HG03460 (cell line): ENCODE measurements around the gene TOMM7.
"Not testable (repeated sequence)": the region's sequence is repeated elsewhere in the genome, so short reads cannot be mapped to it uniquely, and the experiment has no call there.

Source experiments
- ATAC-seq: cut with Tn5 transposase; IDR thresholded peaks from one replicate; pipeline ENCODE4 v1.9.1; 2021; ENCODE audit not compliant: unreplicated experiment

TOMM7 gene

GRCh38 chr7:22826593-22826992, 3.9 kb upstream of the TOMM7 start:
- ATAC-seq = no peak

- ATAC-seq = no peak
Observed at GRCh38 chr7:22824760-22825159, 2.1 kb upstream of the TOMM7 start.

GRCh38 chr7:22823142-22823497, 471 bp upstream of the TOMM7 start:
- no peak for ATAC-seq

- ATAC-seq = no peak
Observed at GRCh38 chr7:22821702-22822485, 755 bp downstream of the TOMM7 start.

DNA sequence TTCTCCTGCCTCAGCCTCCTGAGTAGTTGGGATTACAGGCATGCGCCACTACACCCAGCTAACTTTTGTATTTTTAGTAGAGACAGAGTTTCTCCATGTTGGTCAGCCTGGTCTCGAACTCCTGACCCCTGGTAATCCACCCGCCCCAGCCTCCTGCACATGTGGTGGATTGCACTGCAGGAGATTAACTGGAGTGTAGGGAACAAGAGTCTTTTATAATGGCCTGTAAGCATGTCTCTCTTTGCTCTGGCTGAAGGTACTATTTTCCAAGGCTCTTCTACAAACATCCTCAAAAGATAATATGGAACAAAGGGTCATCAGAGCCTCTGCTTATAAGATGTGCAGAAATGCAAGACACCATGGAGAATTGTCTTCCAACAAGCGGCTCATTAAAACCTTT, 3.2 kb downstream of the TOMM7 start:
- ATAC-seq = no peak

DNA sequence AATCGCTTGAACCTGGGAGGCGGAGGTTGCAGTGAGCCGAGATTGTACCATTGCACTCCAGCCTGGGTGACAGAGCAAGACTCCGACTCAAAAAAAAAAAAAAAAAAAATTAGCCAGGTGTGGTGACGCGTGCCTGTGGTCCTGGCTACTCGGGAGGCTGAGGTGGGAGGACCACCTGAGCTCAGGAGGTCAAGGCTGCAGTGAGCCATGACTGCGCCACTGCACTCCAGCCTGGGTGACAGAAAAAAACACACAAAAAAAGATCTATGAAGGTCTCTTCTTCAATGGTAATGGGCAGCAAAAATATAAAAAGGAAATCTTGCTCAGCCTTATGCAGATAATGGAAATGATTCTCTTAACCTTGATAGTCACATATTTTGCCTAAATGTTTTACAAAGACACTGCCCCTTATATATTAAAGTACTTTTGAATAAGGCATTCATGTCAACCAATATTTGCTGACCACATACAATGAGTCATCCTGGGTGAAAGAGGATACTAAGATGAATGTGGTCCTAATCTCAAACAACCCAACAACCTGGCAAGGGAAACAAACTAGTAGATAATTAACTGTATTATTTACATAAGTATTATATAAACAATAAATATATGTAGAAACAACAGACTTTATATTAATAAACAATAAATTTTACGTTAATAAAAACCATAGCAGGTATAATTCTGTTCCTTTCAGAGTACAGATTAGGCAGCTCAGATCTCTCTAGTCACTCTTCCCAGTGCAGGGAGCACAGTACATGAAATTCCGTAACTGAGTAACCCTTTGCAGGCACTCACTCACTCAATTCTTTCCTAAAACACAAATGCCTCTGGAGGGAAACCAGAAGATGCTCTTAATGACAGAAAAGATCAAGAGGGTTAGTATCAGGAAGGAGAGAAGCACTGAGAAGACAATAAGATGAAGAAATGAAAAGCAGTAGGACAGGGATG, 8.1 kb downstream of the TOMM7 start:
- no peak for ATAC-seq

DNA sequence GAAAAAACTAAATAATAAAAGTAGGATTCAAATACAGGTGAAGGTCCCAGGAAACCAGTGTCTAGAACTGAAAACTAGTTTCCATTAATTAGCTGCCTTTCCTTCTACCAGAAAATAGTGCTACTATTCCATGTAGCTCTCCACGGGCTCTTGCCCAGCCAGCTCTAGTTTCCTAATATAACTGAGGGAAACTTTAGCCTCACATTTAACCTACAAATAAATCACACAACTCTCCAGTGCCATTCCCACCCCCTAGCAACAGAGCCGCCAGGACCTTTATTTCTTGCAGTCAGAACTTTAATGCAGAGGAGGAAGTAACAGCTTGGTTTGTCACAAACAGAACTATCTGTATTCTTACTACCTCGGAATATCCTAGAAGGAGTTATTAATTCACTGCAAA, 10.3 kb downstream of the TOMM7 start:
- no peak for ATAC-seq

DNA sequence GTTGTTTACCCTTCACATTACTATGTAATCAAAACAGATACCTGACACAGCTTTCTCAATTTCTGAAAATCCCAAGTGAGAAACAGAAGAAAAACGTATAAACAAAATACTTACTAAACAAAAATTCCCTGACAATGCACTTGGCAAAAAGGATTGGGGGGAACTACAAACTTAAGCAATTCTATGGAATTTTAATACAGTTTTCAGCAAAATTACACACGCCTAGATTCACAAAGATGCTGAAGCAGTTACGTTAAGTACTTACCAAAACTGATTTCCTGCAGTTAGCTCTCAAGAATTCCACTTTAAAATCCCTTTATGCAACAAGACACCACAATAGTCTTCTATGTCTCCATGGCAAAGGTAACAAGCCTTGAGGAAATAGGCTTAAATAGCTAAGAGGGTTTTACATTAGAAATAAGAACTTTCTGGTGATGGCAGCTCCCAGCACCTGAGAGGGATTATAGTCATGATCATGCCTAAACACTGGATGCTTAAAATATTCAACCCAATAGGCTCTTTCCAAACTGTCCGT, 10.8 kb downstream of the TOMM7 start:
- no peak for ATAC-seq

GRCh38 chr7:22810843-22811242, 11.8 kb downstream of the TOMM7 start:
- ATAC-seq = no peak

GRCh38 chr7:22809902-22810642, 12.6 kb downstream of the TOMM7 start:
- ATAC-seq = no peak

DNA sequence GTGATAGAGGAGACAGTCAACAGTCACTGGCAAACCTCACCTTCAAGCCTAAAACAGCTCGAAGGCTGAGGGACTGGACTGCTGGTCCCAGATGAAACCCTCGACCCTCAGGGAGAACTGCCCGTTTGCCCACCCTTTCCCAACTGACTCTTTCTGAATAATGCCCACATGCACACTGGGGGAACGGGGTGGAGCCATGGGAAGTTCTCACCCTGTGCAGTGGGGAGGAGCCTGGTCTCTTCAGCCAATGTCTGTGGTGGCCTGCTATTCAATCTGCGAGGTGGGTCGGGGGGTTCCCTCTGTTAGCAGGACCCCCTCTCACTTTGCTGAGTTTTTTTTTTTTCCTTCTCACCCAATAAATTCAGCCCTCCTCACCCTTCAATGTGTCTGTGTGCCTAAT, 14.5 kb downstream of the TOMM7 start:
- ATAC-seq = no peak

- no peak for ATAC-seq
Observed at GRCh38 chr7:22806752-22807151, 15.9 kb downstream of the TOMM7 start.

DNA sequence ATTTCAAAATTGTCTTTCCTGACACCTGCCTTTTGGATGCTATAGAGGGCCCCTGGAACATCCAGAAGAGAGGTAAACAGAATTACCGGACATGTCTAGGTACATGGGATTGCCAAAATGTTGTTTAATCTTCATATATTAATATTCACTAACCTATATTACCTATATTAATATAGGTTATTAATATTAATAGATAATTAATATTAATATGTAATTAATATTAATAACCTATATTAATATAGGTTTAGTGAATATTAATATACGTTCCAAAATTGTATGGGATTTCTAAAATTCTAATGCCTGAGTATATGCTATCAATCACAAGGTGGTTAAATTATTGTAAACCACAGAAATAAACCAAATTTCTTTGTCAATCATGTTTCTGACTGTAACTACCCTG, 17.4 kb downstream of the TOMM7 start:
- no peak for ATAC-seq

DNA sequence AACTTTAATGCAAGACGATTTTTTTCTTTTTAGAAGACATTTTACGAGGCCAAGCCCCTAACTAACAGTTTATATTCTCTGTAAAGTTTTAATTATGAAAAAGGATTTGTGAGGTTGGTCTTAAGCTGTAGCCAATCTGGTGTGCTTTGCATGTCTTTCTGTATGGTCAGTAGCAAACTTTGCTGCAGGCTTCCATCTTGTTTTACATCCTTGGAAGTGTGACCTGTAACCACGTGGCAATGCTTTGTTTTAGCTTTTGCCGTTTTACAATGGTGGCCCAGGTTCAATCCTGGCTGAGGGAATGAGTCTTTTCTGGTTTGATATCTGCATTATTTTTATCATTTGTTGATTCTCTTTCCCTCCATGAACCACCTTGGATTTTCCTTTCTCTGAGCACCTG, 19.8 kb downstream of the TOMM7 start:
- not testable (repeated sequence) for ATAC-seq

DNA sequence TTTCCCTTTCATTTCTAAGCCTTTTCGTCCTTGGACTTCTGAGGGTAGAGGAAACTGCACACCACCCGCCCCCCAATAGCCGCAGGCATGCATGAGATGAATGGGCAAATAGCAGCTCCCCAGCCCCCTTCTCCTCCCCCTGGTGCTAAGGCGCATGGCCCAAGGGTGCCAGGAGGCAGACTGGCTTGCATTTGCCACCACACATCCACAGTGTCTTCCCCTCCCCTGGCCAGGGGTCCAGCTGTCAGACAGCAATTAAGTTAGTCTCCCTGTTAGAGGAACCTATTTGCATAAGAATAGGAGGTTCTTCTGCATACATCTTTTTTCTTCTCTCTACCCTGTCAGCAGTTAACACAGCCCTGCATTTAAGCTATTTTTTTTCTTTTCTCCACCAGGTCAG, 20.2 kb downstream of the TOMM7 start:
- ATAC-seq = no peak

DNA sequence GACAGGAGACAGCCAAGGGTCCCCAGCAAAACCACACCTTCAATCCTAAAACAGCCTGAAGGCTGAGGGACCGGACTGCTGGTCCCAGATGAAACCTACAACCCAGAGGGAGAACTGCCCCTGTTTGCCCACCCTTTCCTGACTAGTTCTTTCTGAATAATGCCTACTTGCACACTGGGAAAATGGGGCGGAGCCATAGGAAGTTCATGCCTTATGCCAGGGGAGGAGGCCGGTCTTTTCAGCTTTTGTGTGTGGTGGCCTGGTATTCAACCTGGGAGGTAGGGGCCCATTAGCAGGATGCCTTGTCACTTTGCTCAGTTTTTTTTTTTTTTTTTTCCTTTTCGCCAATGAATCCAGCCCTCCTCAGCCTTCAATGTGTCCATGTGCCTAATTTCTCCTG, 20.7 kb downstream of the TOMM7 start:
- no peak for ATAC-seq

- no peak for ATAC-seq
Observed at GRCh38 chr7:22799633-22800032, 23.0 kb downstream of the TOMM7 start.

- ATAC-seq = no peak
Observed at GRCh38 chr7:22793593-22794462, 28.8 kb downstream of the TOMM7 start.

DNA sequence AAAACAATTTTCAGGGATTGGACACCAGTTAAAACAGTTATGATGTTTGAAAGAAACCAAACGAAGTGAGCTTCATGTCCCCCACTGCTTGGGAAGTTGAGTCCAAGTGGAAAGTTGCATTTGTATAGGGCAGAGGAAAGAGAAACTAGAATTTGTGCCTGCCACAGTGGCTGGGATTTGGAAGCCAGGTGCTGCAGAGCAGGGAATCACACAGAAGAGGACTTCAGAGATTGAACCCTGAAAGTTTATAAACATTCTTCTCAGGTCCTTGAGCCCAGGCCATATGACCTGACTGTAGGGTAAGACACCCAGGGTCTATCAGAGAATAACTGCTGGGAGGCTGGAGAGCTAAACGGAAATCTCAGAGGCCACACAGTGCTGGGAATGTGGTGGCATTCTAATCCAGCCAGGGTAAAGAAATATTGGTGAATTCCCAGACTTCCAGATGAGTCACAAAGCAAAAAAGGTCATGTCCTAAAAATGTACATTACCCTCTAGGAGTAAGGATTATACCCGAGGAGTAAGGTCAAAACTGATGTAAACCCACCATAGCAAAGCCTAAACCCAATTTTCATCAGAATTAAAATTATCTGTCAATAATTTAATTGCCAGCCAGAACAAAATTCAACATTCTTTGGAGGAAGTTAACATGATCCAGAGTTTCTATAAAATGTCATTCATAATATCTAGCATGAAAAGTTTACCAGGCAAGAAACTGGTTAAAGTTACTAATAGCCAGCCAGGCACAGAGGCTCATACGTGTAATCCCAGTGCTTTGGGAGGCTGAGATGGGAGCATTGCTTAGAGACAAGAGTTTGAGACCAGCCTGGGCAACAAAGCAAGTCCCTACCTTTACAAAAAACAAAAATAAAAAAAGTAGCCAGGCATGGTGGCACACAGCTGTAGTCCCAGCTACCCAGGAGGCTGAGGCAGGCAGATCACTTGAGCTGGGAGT, 31.2 kb downstream of the TOMM7 start:
- no peak for ATAC-seq
